IgD-negative memory B cell (primary cell): ENCODE results near the gene PFKP. TPM values are rescaled to one million over a fixed set of nuclear protein-coding genes. Genes with fewer than 3 reads are reported as not detected.
"Not testable (repeated sequence)": the region's sequence is repeated elsewhere in the genome, so short reads cannot be mapped to it uniquely, and the experiment has no call there.

ENCODE experiments used
- H3K27ac Mint-ChIP-seq, 3 donors: one replicate each; pipeline ENCODE4 v1.8.0; 2020 to 2022; ENCODE audit warnings: mild to moderate bottlenecking in 3 of 3, mixed read lengths in 3 of 3, moderate library complexity in 1 of 3
- H3K27me3 Mint-ChIP-seq: one replicate; pipeline ENCODE4 v1.8.0; 2021; ENCODE audit warnings: mixed read lengths
- H3K36me3 Mint-ChIP-seq: one replicate; pipeline ENCODE4 v1.8.0; 2020; ENCODE audit warnings: mild to moderate bottlenecking, mixed read lengths
- H3K4me1 Mint-ChIP-seq, 3 donors: one replicate each; pipeline ENCODE4 v1.8.0; 2020 to 2022; ENCODE audit warnings: mixed read lengths in 3 of 3, mild to moderate bottlenecking in 1 of 3
- H3K4me3 Mint-ChIP-seq, 4 donors: one replicate each; pipeline ENCODE4 v1.8.0; 2020 to 2022; ENCODE audit warnings: mild to moderate bottlenecking in 4 of 4, mixed read lengths in 4 of 4, moderate library complexity in 3 of 4
- H3K9me3 Mint-ChIP-seq, 3 donors: one replicate each; pipeline ENCODE4 v1.8.0; 2020 to 2021; ENCODE audit warnings: mixed read lengths in 3 of 3, mild to moderate bottlenecking in 1 of 3
- polyA plus RNA-seq: library from polyadenylated mRNA; unstranded; fragments of 300-500 nt; fragmentation: Illumina TruSeq; gene quantifications from one replicate; pipeline ENCODE4 v1.2.3, GENCODE V29; 2021

Gene PFKP
- polyA plus RNA-seq, 1 donor from 2014 or later, result 42.2 TPM

DNA sequence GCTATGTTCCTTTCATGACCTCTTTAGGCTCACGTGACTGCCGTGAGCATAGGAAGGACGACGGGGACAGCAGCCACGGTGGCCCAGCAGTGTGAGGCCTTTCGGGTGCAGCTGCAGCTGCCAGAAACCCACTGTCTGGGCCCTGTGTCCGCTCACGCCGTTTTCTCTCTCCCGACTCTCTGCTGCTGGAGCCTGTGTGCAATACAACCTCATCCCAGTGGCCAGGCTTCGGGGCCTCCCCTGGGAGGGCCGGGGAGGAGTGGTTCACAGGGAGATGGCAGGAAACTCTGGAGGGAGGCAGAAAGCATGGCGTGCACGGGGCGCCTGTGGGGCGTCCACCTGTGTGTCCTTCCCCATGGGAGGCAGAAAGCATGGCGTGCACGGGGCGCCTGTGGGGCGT is 38.6 kb downstream of the PFKP start:
- Mint-ChIP-seq H3K4me1 (peaks cover 0 to 4% (median 3%) of the 10 kb centered on the region in 3 donors), H3K9me3 (no peaks in the 10 kb centered on the region), H3K27ac (no peak overlapping the region), H3K36me3 (peaks cover 7% of the 10 kb centered on the region), H3K27me3 (no peaks in the 10 kb centered on the region), H3K4me3 (no peak overlapping the region)

DNA sequence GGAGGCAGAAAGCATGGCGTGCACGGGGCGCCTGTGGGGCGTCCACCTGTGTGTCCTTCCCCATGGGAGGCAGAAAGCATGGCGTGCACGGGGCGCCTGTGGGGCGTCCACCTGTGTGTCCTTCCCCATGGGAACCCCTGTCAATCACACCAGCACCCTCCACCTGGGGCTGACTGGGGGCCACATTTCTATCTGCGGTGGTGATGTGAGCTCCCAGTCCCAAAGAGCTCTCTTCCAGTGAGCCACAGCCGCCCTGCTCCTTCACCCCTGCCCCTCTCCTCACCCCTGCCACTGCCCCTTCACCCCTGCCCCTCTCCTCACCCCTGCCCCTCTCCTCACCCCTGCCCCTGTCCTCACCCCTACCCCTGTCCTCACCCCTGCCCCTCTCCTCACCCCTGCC is 39.0 kb downstream of the PFKP start:
- H3K4me1 Mint-ChIP-seq, H3K27me3 Mint-ChIP-seq, H3K4me3 Mint-ChIP-seq, H3K27ac Mint-ChIP-seq, H3K36me3 Mint-ChIP-seq, H3K9me3 Mint-ChIP-seq: not testable (repeated sequence)

DNA sequence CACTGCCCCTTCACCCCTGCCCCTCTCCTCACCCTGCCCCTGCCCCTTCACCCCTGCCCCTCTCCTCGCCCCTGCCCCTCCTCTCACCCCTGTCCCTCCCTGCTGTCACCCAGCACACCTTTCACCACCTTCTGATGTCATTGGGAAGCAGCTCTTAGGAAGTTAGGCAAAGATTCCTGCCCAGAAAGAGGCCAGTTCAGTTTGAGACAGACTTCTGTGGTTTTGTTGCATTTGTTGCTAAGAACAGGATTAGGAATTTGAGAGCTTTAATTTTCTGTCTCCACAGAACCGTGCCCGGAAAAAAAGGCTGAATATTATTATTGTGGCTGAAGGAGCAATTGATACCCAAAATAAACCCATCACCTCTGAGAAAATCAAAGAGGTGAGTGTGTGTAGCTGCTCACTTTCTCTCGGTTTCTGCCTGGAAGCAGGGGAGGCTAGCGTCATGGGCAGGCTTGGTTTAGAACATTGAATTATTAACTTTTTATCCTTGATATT is 39.6 kb downstream of the PFKP start:
- H3K36me3 Mint-ChIP-seq, result peaks cover 7% of the 10 kb centered on the region

DNA sequence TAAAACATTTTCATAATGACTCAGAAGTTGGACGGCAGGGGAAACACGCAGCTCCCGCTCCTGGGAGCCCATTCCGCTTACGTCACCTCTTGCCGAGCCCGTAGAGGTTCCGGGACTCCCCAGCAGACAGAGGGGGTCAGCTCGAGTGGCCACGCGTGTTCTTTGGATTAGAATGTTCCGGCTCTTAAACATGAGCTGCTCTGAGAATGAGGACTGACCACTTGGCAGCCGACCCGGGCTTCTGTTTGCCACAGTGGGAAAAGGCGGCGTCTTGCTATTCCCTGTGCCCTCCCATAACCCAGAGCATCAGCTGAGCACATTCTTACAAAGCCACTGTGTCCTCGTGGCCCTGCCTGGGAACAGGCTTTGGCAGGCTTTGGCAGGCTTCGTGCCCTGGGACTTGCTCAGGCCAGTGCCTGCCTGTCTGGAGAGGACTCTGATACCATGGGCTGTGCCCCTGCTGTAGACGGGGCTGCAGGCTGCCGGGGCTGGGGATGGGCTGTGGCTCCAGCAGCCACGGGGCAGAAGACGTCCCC is 40.1 kb downstream of the PFKP start:
- H3K36me3 Mint-ChIP-seq, result peaks cover 10% of the 10 kb centered on the region
- peaks cover 0 to 6% (median 5%) of the 10 kb centered on the region in 3 donors for H3K4me1 Mint-ChIP-seq
- no peaks in the 10 kb centered on the region for H3K27me3 Mint-ChIP-seq
- H3K4me3 Mint-ChIP-seq, result no peak overlapping the region
- no peak overlapping the region for H3K27ac Mint-ChIP-seq
- H3K9me3 Mint-ChIP-seq, result no peaks in the 10 kb centered on the region

More for the DNA sequence above, 39.6 kb downstream of the PFKP start:
- Mint-ChIP-seq H3K27me3 (no peaks in the 10 kb centered on the region), H3K4me3 (no peak overlapping the region), H3K9me3 (no peaks in the 10 kb centered on the region), H3K27ac (no peak overlapping the region), H3K4me1 (peaks cover 0 to 6% (median 5%) of the 10 kb centered on the region in 3 donors)

DNA sequence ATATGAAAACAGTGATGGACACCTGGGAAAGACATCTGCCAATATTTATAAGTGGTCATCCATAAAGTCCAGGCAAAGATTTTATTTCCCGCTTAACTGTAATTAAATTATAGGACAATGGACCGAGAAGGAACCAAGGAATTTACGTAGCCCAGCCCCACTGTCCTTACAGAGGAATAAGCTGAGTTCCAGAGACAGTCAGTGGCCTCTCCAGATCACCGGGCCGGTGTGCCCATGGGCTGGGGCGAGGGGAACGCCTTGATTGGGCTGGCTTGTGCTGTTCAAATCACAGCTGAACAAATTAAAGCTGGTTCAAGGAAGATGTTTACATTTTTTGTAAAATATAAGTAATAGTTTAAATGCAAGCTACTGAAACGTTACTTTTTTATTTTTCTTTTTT is 40.7 kb downstream of the PFKP start:
- no peaks in the 10 kb centered on the region for H3K9me3 Mint-ChIP-seq
- H3K4me3 Mint-ChIP-seq, result no peak overlapping the region
- no peaks in the 10 kb centered on the region for H3K27me3 Mint-ChIP-seq
- H3K27ac Mint-ChIP-seq, result no peak overlapping the region
- H3K36me3 Mint-ChIP-seq, result peaks cover 10% of the 10 kb centered on the region
- H3K4me1 Mint-ChIP-seq, result peaks cover 0 to 6% (median 2%) of the 10 kb centered on the region in 3 donors

DNA sequence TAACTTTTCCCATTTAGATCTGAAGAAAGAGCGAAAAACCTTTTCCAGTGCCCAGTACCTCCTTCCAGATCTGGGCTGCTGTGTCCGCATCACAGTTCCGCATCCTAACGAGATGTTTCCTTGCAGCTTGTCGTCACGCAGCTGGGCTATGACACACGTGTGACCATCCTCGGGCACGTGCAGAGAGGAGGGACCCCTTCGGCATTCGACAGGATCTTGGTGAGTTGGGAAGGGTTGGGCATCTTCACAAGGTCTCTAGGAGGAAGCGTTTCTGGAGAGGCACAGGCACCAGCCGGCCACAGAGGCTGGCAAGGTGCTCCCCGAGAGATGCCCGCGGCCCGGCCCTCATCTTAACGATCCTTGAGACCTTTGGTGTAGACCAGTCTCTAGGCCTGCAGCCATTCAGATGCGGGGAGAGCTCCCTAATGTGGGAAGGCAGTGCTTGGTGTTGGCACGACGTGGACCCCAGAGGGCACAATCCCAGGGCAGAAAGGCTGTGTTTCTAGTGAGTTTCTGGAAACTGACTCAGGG is 41.3 kb downstream of the PFKP start:
- Mint-ChIP-seq H3K4me3 (no peak overlapping the region), H3K27me3 (no peaks in the 10 kb centered on the region), H3K9me3 (no peaks in the 10 kb centered on the region), H3K36me3 (peaks cover 10% of the 10 kb centered on the region), H3K27ac (no peak overlapping the region), H3K4me1 (peaks cover 0 to 6% (median 2%) of the 10 kb centered on the region in 3 donors)

DNA sequence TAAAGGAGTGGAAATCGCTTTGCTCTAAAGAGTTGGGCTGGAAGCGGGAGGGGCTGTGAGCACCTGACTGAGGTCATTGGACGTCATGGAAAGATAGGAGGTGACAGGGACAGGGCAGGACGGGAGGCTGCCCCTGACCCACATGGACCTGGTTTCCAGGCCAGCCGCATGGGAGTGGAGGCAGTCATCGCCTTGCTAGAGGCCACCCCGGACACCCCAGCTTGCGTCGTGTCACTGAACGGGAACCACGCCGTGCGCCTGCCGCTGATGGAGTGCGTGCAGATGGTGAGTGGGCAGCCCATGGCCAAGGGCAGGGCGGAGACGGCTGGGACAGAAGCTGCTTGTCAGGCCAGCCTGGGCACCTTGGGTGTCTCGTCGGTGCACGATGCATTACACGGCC is 41.8 kb downstream of the PFKP start:
- H3K9me3 Mint-ChIP-seq, result no peaks in the 10 kb centered on the region
- H3K27ac Mint-ChIP-seq, result no peak overlapping the region
- H3K36me3 Mint-ChIP-seq, result peaks cover 12% of the 10 kb centered on the region
- no peaks in the 10 kb centered on the region for H3K27me3 Mint-ChIP-seq
- peaks cover 0 to 6% (median 2%) of the 10 kb centered on the region in 3 donors for H3K4me1 Mint-ChIP-seq
- no peak overlapping the region for H3K4me3 Mint-ChIP-seq

DNA sequence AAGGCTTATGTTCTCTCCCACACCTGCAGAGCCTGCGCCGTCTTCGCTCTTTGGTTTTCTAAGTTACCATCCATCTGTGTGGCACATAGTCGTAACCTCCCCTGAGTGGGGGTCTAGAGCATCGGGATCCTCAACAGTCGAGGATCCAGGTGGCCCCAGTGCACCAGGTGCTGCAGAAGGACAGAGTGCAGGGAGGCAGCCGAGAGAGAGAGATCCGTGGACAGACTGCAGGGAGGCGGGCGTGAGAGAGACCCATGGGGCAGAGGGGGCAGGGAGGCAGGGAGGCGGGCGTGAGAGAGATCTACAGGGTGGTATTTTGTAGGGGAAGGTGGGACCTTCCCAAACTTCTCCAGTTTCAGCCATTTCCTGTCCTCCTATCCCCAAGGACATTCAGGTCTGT is 42.3 kb downstream of the PFKP start:
- Mint-ChIP-seq H3K9me3 (no peaks in the 10 kb centered on the region), H3K36me3 (peaks cover 8% of the 10 kb centered on the region), H3K27ac (no peak overlapping the region), H3K4me3 (no peak overlapping the region), H3K27me3 (no peaks in the 10 kb centered on the region), H3K4me1 (peaks cover 0 to 6% (median 2%) of the 10 kb centered on the region in 3 donors)

DNA sequence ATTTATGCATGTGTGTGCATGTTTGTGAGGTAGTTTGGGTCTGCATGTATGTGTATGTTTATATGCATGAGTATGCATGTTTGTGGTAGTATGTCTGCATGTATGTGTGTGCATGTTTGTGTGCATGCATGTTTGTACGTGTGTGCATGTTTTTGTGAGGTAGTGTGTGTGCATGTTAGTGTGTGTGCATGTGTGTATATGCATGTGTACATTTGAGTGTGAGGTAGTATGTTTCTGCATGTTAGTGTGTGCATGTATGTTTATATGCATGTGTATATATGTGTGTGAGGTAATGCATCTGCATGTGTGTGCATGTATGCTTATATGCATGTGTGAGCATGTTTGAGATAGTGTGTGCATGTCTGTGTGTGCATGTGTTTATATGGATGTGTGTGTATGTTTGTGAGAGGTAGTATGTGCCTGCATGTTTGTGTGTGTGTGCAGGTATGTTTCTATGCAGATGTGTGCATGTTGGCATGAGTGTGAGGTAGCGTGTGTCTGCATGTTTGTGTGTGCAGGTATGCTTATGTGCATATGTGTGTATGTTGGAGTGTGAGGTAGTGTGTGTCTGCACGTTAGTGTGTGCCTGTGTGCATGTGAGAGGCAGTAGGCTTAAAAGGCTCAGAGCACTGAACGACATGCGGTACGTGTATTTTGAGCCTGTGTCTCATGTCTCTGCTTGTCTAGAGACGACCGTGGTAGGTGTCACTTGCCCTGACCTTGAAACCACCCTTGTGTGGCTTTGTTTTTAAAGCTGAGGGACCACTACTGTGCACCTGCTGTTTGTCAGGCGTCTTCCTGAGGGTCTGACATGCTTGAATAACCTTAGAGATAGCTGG is 43.7 kb downstream of the PFKP start:
- Mint-ChIP-seq H3K36me3 (peaks cover 8% of the 10 kb centered on the region), H3K9me3 (no peaks in the 10 kb centered on the region), H3K27me3 (no peaks in the 10 kb centered on the region), H3K4me3 (no peak overlapping the region), H3K27ac (peak overlapping the region in 1 of 3 donors; percentile 86), H3K4me1 (peaks cover 0 to 6% (median 2%) of the 10 kb centered on the region in 3 donors)

DNA sequence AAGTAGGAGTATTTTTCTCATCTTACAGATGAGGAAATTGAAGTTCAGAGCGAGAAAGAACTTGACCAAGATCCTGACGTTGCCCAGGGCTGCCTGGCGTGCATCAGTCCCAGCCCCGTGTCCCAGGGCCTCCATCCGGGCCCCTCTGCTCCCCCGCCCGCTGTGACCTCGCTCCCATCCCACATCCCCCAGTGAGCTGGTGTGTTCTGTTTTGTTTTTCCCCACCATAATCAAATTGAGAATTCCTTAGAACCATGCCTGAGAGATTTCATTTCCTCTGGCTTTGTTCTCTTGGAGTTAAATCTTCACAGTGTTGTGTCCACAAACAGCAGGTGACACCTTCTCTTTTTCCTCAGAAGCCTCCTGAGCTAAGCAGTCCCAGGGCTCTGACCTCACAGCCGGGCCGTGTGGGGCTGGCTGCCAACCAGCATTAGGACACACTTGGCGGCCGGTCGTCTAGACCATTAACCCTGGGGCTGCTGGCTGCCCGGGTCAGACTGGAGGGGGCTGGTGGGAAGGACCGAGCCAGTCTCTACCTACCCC is 44.3 kb downstream of the PFKP start:
- Mint-ChIP-seq H3K36me3 (peaks cover 11% of the 10 kb centered on the region), H3K27ac (no peak overlapping the region)

DNA sequence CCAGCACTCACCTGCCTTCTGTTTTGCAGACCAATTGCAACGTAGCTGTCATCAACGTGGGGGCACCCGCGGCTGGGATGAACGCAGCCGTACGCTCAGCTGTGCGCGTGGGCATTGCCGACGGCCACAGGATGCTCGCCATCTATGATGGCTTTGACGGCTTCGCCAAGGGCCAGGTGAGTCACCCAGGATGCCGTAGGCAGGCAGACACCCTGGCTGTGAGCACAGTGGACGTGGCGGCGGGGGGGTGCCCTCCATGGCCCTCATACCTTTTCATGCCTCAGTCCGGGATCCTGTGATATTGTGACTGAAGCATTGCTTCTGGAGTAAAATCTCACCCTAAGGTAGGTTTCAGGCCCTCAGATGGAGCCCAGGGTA is 46.0 kb downstream of the PFKP start:
- no peak overlapping the region for H3K27ac Mint-ChIP-seq

More for the DNA sequence above, 44.3 kb downstream of the PFKP start:
- no peak overlapping the region for H3K4me3 Mint-ChIP-seq
- no peaks in the 10 kb centered on the region for H3K9me3 Mint-ChIP-seq
- peaks cover 0 to 6% (median 2%) of the 10 kb centered on the region in 3 donors for H3K4me1 Mint-ChIP-seq
- H3K27me3 Mint-ChIP-seq, result no peaks in the 10 kb centered on the region

DNA sequence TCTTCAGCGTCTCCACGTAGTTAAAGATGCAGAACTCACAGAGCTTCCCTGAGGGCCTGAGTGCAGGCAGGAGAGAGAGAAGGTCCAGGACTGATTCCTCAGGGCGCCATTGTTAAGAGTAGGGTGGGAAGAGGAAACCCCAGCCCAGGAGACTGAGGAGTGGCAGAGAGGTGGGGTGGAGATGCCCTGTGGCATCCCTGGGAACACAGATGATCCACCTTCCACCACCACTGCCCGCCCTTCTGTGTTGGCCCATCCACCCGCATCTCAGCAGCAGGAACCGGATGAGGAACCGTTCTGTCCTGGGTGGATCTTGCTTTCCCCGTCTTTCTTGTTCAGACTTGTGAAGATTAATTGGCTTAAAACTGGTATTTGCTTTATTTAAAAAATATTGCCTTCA is 48.3 kb downstream of the PFKP start:
- Mint-ChIP-seq H3K27me3 (no peaks in the 10 kb centered on the region), H3K4me1 (peaks cover 0 to 5% (median 2%) of the 10 kb centered on the region in 3 donors), H3K27ac (no peak overlapping the region), H3K4me3 (no peak overlapping the region), H3K36me3 (peaks cover 19% of the 10 kb centered on the region), H3K9me3 (no peaks in the 10 kb centered on the region)

More for the DNA sequence above, 46.0 kb downstream of the PFKP start:
- H3K36me3 Mint-ChIP-seq, result peaks cover 16% of the 10 kb centered on the region
- peaks cover 0 to 6% (median 2%) of the 10 kb centered on the region in 3 donors for H3K4me1 Mint-ChIP-seq
- no peaks in the 10 kb centered on the region for H3K9me3 Mint-ChIP-seq
- no peaks in the 10 kb centered on the region for H3K27me3 Mint-ChIP-seq
- no peak overlapping the region for H3K4me3 Mint-ChIP-seq

DNA sequence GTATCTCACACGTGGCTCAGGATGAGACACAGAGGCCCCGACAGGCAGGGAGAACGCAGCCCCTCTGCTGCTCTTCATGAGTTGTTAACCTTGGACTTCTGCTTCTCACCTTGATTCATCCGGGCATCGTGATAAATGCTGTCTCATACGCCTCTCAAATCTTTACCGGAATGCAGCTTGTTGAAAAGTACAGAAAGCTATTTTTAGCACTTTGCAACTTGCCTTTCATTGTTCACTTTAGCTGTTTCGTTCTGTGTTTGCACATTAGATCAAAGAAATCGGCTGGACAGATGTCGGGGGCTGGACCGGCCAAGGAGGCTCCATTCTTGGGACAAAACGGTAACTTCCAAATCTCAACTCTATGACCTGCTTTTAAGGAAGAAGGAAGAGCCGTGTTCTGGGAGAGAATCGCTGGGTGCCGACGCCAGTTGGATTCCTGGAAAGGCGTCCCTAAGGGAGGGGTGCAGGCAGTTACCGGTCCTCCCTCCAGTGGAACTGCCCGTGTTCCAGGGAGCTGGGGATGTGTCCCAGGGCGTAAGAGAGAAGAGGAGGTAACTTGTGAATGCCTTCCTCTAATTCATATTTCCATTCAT is 49.3 kb downstream of the PFKP start:
- no peaks in the 10 kb centered on the region for H3K9me3 Mint-ChIP-seq
- no peak overlapping the region for H3K4me3 Mint-ChIP-seq
- H3K36me3 Mint-ChIP-seq, result peaks cover 19% of the 10 kb centered on the region
- no peaks in the 10 kb centered on the region for H3K27me3 Mint-ChIP-seq
- H3K27ac Mint-ChIP-seq, result no peak overlapping the region
- H3K4me1 Mint-ChIP-seq, result peaks cover 0 to 1% (median 0%) of the 10 kb centered on the region in 3 donors

DNA sequence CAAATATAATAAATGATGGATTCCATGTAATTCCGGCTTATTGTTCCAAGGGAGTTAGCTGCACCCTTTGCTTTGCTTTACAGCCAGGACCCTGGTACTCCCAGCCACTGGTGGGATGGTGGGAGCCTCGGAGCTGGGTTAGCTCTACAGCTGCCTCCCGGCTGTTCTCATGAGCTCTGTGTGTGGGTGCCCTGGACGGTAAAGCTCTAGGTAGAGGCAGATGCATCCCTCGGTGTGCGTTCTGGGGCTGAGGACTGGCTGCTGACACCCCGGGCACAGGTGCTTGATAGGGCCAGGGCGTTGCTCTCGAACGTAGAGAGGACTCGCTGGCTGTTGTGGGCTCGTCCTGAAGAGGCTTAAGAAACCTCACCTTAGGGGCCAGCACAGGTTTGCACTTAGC is 50.1 kb downstream of the PFKP start:
- peaks cover 20% of the 10 kb centered on the region for H3K36me3 Mint-ChIP-seq
- H3K27me3 Mint-ChIP-seq, result no peaks in the 10 kb centered on the region
- H3K4me1 Mint-ChIP-seq, result no peaks in the 10 kb centered on the region
- no peaks in the 10 kb centered on the region for H3K9me3 Mint-ChIP-seq
- H3K4me3 Mint-ChIP-seq, result no peak overlapping the region
- H3K27ac Mint-ChIP-seq, result no peak overlapping the region

DNA sequence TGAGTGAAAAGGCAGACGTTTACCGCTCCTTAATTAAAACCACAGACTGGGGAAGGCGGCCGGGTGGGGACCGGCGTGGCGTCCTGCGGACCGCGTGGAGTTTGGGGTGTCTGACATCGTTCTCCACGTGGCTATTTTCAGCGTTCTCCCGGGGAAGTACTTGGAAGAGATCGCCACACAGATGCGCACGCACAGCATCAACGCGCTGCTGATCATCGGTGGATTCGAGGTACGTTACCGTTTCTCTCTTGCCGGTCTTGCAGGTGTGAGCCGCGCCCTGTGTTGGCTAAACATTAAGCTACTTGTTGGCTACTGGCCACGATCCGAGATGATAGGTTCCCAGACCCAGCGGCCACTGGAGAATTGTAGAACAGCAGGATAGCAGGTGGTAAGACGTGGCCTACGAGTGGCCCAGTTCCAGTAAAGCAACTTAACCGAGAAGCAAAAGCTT is 51.3 kb downstream of the PFKP start:
- Mint-ChIP-seq H3K4me3 (no peak overlapping the region), H3K4me1 (no peaks in the 10 kb centered on the region), H3K36me3 (peaks cover 24% of the 10 kb centered on the region), H3K27me3 (no peaks in the 10 kb centered on the region), H3K9me3 (no peaks in the 10 kb centered on the region), H3K27ac (no peak overlapping the region)
